B cell (primary cell): ENCODE measurements around the gene NCOA7. TPM values are rescaled to one million over a fixed set of nuclear protein-coding genes. Genes with fewer than 3 reads are reported as not detected.
A peak's percentile ranks its signal among the peaks of the same experiment; 100 is the strongest.

Experiments used
- ATAC-seq: fragments of 200-7000 bp; cut with Tn5 transposase; one replicate; pipeline ENCODE4 v1.10.0; 2021; ENCODE audit warnings: low read depth, mild to moderate bottlenecking, moderate number of reproducible peaks, moderate library complexity
- CTCF ChIA-PET: fragments of 350-600 bp; sonication (Branson Sonifier 250); formaldehyde crosslinking; loops from one replicate; lab custom pipeline; 2021; ENCODE audit warnings: antibody characterized with exemption, inconsistent platforms; lab: Charles Lee
- POLR2A ChIA-PET: fragments of 350-600 bp; sonication (Branson Sonifier 250); formaldehyde crosslinking; loops from one replicate; lab custom pipeline; 2021; ENCODE audit warnings: antibody characterized with exemption; lab: Charles Lee
- DNase-seq: peaks from one replicate; pipeline ENCODE4 v3.0.0; 2013
- H2AFZ ChIP-seq: 2 replicates; pipeline ENCODE4 v1.6.1; 2012; ENCODE audit warnings: mild to moderate bottlenecking, low read depth, low read length; ENCODE audit not compliant: insufficient read depth, poor library complexity, severe bottlenecking
- H3K27ac ChIP-seq, 2 donors: 1 replicate in 1 of 2; 2 replicates in 1 of 2; pipeline ENCODE4 v1.5.1; 2012 to 2013; ENCODE audit warnings: low read length in 2 of 2, mild to moderate bottlenecking in 2 of 2, moderate library complexity in 1 of 2
- H3K27me3 ChIP-seq, 4 experiments: fragments of 200-600 bp in 1 of 4; sonication (generic) in 1 of 4; replicated peaks in 1 of 4; 1 replicate in 2 of 4; 2 replicates in 2 of 4; pipeline versions ENCODE4 v1.6.1 to v1.7.0; 2013 to 2016; ENCODE audit warnings: low read length in 3 of 4, mild to moderate bottlenecking in 2 of 4, mixed read lengths in 1 of 4, moderate library complexity in 1 of 4; ENCODE audit not compliant: insufficient read depth in 4 of 4, control insufficient read depth in 3 of 4; ENCODE audit errors: control extremely low read depth in 1 of 4
- H3K36me3 ChIP-seq, 2 experiments: replicated peaks in 1 of 2; 1 replicate in 1 of 2; 2 replicates in 1 of 2; pipeline versions ENCODE4 v1.6.1 to v1.7.1; 2013; ENCODE audit warnings: low read length in 1 of 2; ENCODE audit not compliant: insufficient read depth in 2 of 2, control insufficient read depth in 1 of 2; ENCODE audit errors: control extremely low read depth in 1 of 2, extremely low read depth in 1 of 2
- H3K4me1 ChIP-seq, 2 donors: fragments of 200-600 bp in 1 of 2; sonication (generic) in 1 of 2; 1 replicate in 1 of 2; 2 replicates in 1 of 2; pipeline versions ENCODE4 v1.5.1 to v1.6.1; 2013 to 2017; ENCODE audit warnings: low read length in 2 of 2; ENCODE audit not compliant: control insufficient read depth in 2 of 2, insufficient read depth in 2 of 2
- H3K4me2 ChIP-seq: replicated peaks from 2 replicates; pipeline ENCODE3; 2012; ENCODE audit warnings: mild to moderate bottlenecking, low read depth, low read length; ENCODE audit not compliant: poor library complexity, severe bottlenecking
- H3K4me3 ChIP-seq, 5 experiments: fragments of 200-600 bp in 1 of 5; sonication (generic) in 1 of 5; 1 replicate in 3 of 5; 2 replicates in 2 of 5; pipeline versions ENCODE4 v1.5.1 to v1.7.0; 2011 to 2016; ENCODE audit warnings: low read length in 4 of 5, mild to moderate bottlenecking in 4 of 5, low read depth in 2 of 5, control low read depth in 1 of 5, moderate library complexity in 1 of 5; ENCODE audit not compliant: insufficient read depth in 1 of 5; ENCODE audit errors: control extremely low read depth in 1 of 5, extremely low read depth in 1 of 5
- H3K79me2 ChIP-seq: fragments of 200-600 bp; sonication (generic); one replicate; pipeline ENCODE4 v1.6.0; 2016; ENCODE audit warnings: low read length; ENCODE audit not compliant: control insufficient read depth, insufficient read depth
- H3K9ac ChIP-seq: fragments of 200-600 bp; sonication (generic); 2 replicates; pipeline ENCODE4 v1.6.1; 2017; ENCODE audit warnings: mild to moderate bottlenecking, low read length, moderate library complexity
- H3K9me3 ChIP-seq, 3 donors: one replicate each; pipeline versions ENCODE4 v1.6.1 to v1.7.1; 2013; ENCODE audit warnings: low read length in 2 of 3; ENCODE audit not compliant: control insufficient read depth in 2 of 3, insufficient read depth in 1 of 3; ENCODE audit errors: control extremely low read depth in 1 of 3
- H4K20me1 ChIP-seq: 2 replicates; pipeline ENCODE4 v1.6.0; 2012; ENCODE audit warnings: mild to moderate bottlenecking, low read length; ENCODE audit not compliant: insufficient read depth, control insufficient read depth, poor library complexity, severe bottlenecking
- H3K27ac Mint-ChIP-seq: one replicate; pipeline ENCODE4 v1.8.0; 2021; ENCODE audit warnings: mixed read lengths
- H3K27me3 Mint-ChIP-seq: one replicate; pipeline ENCODE4 v1.8.0; 2021; ENCODE audit warnings: mixed read lengths
- H3K4me1 Mint-ChIP-seq: one replicate; pipeline ENCODE4 v1.8.0; 2021; ENCODE audit warnings: mixed read lengths
- H3K4me3 Mint-ChIP-seq: one replicate; pipeline ENCODE4 v1.8.0; 2021; ENCODE audit warnings: mixed read lengths
- H3K9me3 Mint-ChIP-seq: one replicate; pipeline ENCODE4 v1.8.0; 2022; ENCODE audit warnings: mixed read lengths; ENCODE audit not compliant: insufficient read depth
- EZH2 ChIP-seq: IDR thresholded peaks from 2 replicates; pipeline ENCODE4 v1.6.1; 2012; ENCODE audit warnings: borderline replicate concordance, low read depth, mild to moderate bottlenecking, moderate library complexity, low read length; ENCODE audit not compliant: insufficient read depth, poor library complexity, severe bottlenecking
- whole genome bisulfite sequencing: methylation state at CpG from one replicate; pipeline ENCODE4 v1.1.5; 2013; ENCODE audit warnings: missing lambda C conversion rate; ENCODE audit not compliant: insufficient coverage; 5-methylcytosine and 5-hydroxymethylcytosine counted together
- intact Hi-C: fragments of 100-400 bp; cut with micrococcal nuclease; formaldehyde crosslinking; loops from one replicate; pipeline ENCODE4 v1.10.0; 2022
- polyA plus RNA-seq: library from polyadenylated mRNA; depleted of rRNA; stranded (reverse); fragments of >200 nt; gene quantifications from 2 replicates; pipeline ENCODE4 v1.2.3, GENCODE V29; 2012
- total RNA-seq, 2 donors: library from RNA; stranded (reverse); fragments of 120-200 nt in 1 of 2; gene quantifications; 1 replicate in 1 of 2; 2 replicates in 1 of 2; pipeline versions ENCODE4 v1.2.3 to v1.2.4, GENCODE V29; 2013 to 2022
- TF ChIP-seq, protein P1 (sequence below): fragments of 200-600 bp; IDR thresholded peaks from one replicate; pipeline ENCODE4 v1.8.0; 2022; ENCODE audit warnings: antibody characterized with exemption, mild to moderate bottlenecking

NCOA7 gene
- total and polyA plus RNA-seq, 2 donors (not counting 1 experiment from before 2014, with no cell fraction given) = 10.9 to 27.4 TPM

DNA sequence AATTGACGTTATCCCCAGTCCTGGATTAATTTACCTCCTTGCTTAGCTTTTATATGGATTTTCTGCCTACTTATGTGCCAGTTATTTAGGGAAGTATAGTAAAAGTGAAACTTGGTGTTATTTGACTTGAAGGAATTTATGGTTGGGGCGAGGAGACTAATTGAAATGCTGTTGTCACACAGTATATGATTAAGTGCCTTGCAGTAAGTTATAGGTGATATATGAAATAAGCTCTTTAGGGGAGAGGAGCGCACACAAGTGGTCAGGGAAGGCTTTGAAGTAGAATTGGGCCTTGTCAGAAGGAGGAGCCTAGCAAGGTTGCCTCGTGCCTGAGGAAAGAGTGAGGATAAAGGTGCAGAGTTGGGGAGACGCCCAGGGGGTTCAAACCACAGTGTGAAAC lies 20.5 kb downstream of the NCOA7 start:
- H3K27ac Mint-ChIP-seq = peak overlapping the region; percentile 23
- 19% methylated on average over 3 of the region's 5 CpGs for WGBS
- H3K9me3 ChIP-seq = no peaks in the 10 kb centered on the region
- DNase-seq (no peak), ATAC-seq (no peak)
- H3K79me2 ChIP-seq = peaks cover 35% of the 10 kb centered on the region
- H3K36me3 ChIP-seq = no peaks in the 10 kb centered on the region
- H3K4me1 Mint-ChIP-seq = peaks cover 76% of the 10 kb centered on the region
- H3K27ac ChIP-seq = no peak overlapping the region
- intact Hi-C loops = no loop called here
- no peaks in the 10 kb centered on the region for H3K27me3 ChIP-seq
- H2AFZ ChIP-seq = no peak overlapping the region
- peaks cover 19 to 65% of the 10 kb centered on the region in 2 donors for H3K4me1 ChIP-seq
- TF ChIP-seq, protein P1, sequence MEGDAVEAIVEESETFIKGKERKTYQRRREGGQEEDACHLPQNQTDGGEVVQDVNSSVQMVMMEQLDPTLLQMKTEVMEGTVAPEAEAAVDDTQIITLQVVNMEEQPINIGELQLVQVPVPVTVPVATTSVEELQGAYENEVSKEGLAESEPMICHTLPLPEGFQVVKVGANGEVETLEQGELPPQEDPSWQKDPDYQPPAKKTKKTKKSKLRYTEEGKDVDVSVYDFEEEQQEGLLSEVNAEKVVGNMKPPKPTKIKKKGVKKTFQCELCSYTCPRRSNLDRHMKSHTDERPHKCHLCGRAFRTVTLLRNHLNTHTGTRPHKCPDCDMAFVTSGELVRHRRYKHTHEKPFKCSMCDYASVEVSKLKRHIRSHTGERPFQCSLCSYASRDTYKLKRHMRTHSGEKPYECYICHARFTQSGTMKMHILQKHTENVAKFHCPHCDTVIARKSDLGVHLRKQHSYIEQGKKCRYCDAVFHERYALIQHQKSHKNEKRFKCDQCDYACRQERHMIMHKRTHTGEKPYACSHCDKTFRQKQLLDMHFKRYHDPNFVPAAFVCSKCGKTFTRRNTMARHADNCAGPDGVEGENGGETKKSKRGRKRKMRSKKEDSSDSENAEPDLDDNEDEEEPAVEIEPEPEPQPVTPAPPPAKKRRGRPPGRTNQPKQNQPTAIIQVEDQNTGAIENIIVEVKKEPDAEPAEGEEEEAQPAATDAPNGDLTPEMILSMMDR = no peak
- no peak overlapping the region for H3K4me3 ChIP-seq
- H3K4me3 Mint-ChIP-seq = peak overlapping the region; percentile 10
- no peak overlapping the region for H3K9ac ChIP-seq
- CTCF ChIA-PET = interaction anchor here (0.7 to 1.4 kb wide), 3 partner anchors 12 to 145 kb away, joined by 3 to 4 read pairs (median 3); partner anchors contain the start of gene HINT3
- no peaks in the 10 kb centered on the region for H4K20me1 ChIP-seq
- no peaks in the 10 kb centered on the region for H3K27me3 Mint-ChIP-seq
- H3K9me3 Mint-ChIP-seq = no peaks in the 10 kb centered on the region
- no peak overlapping the region for H3K4me2 ChIP-seq
- POLR2A ChIA-PET = interaction anchor here (1.6 kb wide), 1 partner anchor 20 kb away, joined by 4 read pairs; the partner anchor contains the start of gene NCOA7

DNA sequence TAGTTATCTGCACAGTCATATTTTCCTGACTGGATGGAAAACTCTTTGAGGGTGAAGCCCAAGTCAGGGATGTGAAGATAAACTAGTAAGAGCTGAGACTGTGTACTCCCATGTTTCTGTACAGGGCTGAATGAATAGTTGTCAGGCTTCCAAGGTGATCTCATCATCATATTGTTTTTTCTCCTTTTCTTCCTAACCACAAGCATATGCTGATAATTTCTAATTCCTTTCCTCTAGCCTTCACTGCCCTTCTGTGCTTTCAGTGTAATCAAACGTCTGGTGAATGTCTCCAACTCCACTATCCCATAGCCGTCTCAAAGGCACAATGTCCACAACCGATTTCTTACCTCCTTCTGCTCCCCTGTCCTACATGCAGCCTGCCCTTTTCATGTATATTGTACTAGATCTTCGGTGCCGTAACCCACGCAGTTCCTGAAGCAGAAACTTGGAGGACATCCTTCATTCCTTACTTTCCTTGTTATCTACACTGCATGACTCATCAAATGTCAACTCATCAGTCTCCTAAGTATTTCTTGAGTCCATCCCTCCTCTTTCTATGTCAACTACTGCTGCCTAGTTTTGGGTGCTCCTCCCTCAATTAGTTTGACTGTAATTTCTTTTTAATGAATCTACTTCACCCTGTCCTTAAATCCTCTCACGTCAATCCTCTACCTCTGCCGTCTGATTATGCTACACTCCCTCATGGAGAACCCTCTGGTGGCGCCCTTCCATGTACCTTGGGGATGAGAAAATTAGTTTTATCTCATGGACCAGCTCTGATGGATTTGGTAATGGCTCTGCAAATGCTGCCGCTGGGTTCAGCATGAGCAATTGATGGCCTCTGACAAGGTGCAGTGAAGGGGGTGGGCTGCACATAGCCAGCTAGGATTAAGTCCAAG lies 21.9 kb downstream of the NCOA7 start:
- Histone ChIP-seq H3K4me2 (no peak overlapping the region), H3K4me3 (no peak overlapping the region), H2AFZ (no peak overlapping the region), H3K9ac (no peak overlapping the region), H4K20me1 (no peaks in the 10 kb centered on the region), H3K4me1 (peaks cover 19 to 59% of the 10 kb centered on the region in 2 donors), H3K27me3 (no peaks in the 10 kb centered on the region), H3K36me3 (peaks cover 0 to 2% of the 10 kb centered on the region in 2 experiments), H3K79me2 (peaks cover 49% of the 10 kb centered on the region), H3K9me3 (no peaks in the 10 kb centered on the region), H3K27ac (no peak overlapping the region)
- TF ChIP-seq, protein P1 = no peak
- TF ChIP-seq EZH2 = no peak
- ChIA-PET POLR2A (no interaction called here), CTCF (interaction anchor here (0.7 kb wide), 1 partner anchor 120 kb away, joined by 3 read pairs; no protein-coding TSS in a partner anchor)
- DNase-seq = no peak
- no peaks in the 10 kb centered on the region for H3K9me3 Mint-ChIP-seq
- no peak overlapping the region for H3K4me3 Mint-ChIP-seq
- no peaks in the 10 kb centered on the region for H3K27me3 Mint-ChIP-seq
- intact Hi-C loops = no loop called here
- WGBS = over 99% methylated on average over 8 of the region's 10 CpGs
- ATAC-seq = no peak
- peak overlapping the region; percentile 4 for H3K27ac Mint-ChIP-seq
- peaks cover 75% of the 10 kb centered on the region for H3K4me1 Mint-ChIP-seq
